Activated CD4-positive, alpha-beta memory T cell treated with anti-CD3 and anti-CD28 coated beads for 36 hours (primary cell): ENCODE results near the gene DCST1. TPM values are rescaled to one million over a fixed set of nuclear protein-coding genes. Genes with fewer than 3 reads are reported as not detected.

Source experiments
- CTCF ChIA-PET: fragments of 350-600 bp; sonication (Branson Sonifier 250); formaldehyde crosslinking; loops from one replicate; lab custom pipeline; 2021; ENCODE audit warnings: antibody characterized with exemption, inconsistent platforms; lab: Charles Lee
- POLR2A ChIA-PET: fragments of 350-600 bp; sonication (Branson Sonifier 250); formaldehyde crosslinking; loops from one replicate; lab custom pipeline; 2021; ENCODE audit warnings: antibody characterized with exemption; lab: Charles Lee
- DNase-seq: peaks from one replicate; pipeline ENCODE4 v3.0.0-alpha.2; 2020
- H3K27ac Mint-ChIP-seq: one replicate; pipeline ENCODE4 v1.8.0; 2021; ENCODE audit warnings: mixed read lengths
- H3K27me3 Mint-ChIP-seq: one replicate; pipeline ENCODE4 v1.8.0; 2021; ENCODE audit warnings: mixed read lengths
- H3K36me3 Mint-ChIP-seq: one replicate; pipeline ENCODE4 v1.8.0; 2021; ENCODE audit warnings: mixed read lengths
- H3K4me1 Mint-ChIP-seq: one replicate; pipeline ENCODE4 v1.8.0; 2021; ENCODE audit warnings: low read depth, mixed read lengths
- H3K4me3 Mint-ChIP-seq: one replicate; pipeline ENCODE4 v1.8.0; 2021; ENCODE audit warnings: mild to moderate bottlenecking, mixed read lengths
- H3K9me3 Mint-ChIP-seq: one replicate; pipeline ENCODE4 v1.8.0; 2021; ENCODE audit warnings: mixed read lengths
- intact Hi-C: fragments of 100-400 bp; cut with micrococcal nuclease; formaldehyde crosslinking; loops from one replicate; pipeline ENCODE4 v1.15.1; 2023
- total RNA-seq, 2 experiments: library from RNA; stranded (reverse); gene quantifications; one replicate each; pipeline ENCODE4 v1.2.3, GENCODE V29; 2021

The DCST1 gene
- total RNA-seq, 2 experiments from 2014 or later = 0.14 TPM; not detected in 1

GRCh38 chr1:155070158-155070621 lies 36.6 kb downstream of the DCST1 start:
- ChIA-PET POLR2A (no interaction called here), CTCF (interaction anchor here (0.6 to 3.6 kb wide), 9 partner anchors 9 to 102 kb away, joined by 3 to 26 read pairs (median 6); partner anchors contain the start of gene ADAM15)
- Mint-ChIP-seq H3K27me3 (no peaks in the 10 kb centered on the region), H3K36me3 (peaks cover 5% of the 10 kb centered on the region), H3K27ac (no peak overlapping the region), H3K9me3 (no peaks in the 10 kb centered on the region), H3K4me3 (no peak overlapping the region), H3K4me1 (peaks cover 16% of the 10 kb centered on the region)
- intact Hi-C loops = no loop called here
- DNase-seq = no peak

DNA sequence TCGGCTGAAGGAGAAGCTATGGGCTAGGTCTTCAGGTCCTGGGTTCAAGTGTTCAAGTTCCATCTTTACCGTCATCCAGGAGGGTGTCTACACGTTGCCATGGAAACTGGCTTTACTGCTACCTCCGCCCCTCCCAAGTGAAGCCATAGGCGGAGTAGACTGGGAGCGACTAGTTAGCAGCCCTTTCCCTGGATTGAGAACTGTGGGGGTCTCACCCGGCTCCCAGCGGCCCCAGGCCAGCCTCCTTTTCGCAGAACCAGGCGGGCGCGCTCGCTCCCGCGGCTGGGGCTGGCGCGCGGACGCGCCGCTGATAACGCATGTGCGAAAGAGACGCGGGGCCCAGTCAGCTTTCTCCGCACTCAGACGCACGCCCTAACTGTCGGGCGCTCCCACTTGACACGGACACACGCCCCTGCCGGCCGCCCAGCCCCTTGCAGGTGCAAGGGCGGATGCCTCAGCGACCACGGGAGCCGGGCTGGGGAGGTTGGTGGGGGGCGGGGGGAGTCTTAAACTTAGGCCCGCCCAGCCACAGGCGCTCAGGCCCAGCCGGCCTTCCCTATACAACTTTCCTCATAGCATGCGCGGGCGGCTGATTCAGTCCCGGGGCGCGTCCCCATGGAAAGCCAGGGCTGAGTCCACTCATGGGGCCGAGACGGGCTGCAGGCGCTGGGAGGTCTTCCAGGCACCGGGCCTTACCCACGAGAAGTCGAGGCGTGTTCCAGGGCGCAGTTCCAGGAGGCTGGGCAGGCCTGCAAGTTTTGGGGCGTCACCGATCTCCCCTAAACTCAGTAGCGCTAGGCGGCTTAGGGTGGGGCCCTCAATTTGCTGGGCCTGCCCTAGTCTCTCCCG lies 37.3 kb downstream of the DCST1 start:
- no peaks in the 10 kb centered on the region for H3K9me3 Mint-ChIP-seq
- DNase-seq = peak; percentile 85
- intact Hi-C loops = no loop called here
- no peak overlapping the region for H3K27ac Mint-ChIP-seq
- H3K4me3 Mint-ChIP-seq = peak overlapping the region; percentile 32
- no peaks in the 10 kb centered on the region for H3K27me3 Mint-ChIP-seq
- ChIA-PET POLR2A (no interaction called here), CTCF (interaction anchor here (0.6 to 3.6 kb wide), 9 partner anchors 9 to 101 kb away, joined by 3 to 26 read pairs (median 6); partner anchors contain the start of gene ADAM15)
- H3K4me1 Mint-ChIP-seq = peaks cover 16% of the 10 kb centered on the region
- H3K36me3 Mint-ChIP-seq = peaks cover 5% of the 10 kb centered on the region

DNA sequence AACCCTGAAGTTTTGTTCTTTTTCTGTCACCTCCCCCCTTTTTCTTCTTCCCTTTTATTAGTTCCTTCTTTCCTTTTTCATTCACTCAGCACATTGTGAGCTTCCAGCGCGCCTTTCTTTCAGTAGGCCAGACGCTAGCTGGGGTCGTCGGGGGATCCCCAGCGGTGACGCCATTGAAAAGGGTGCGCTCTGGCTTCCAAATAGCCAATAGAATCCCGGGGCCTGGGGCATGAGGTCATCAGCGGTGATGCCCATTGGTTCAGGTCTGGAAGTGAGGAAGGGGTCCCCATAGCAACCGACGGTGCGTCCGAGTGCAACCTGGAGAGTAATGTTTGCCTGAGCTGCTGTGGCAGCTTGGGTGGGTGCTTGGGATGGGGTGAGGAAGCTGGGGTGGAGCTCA lies 38.1 kb downstream of the DCST1 start:
- DNase-seq = no peak
- CTCF ChIA-PET = interaction anchor here (1.0 to 3.6 kb wide), 5 partner anchors 10 to 592 kb away, joined by 3 to 26 read pairs (median 7); partner anchors contain the start of gene KRTCAP2
- Mint-ChIP-seq H3K36me3 (peaks cover 5% of the 10 kb centered on the region), H3K27ac (no peak overlapping the region), H3K4me1 (peaks cover 16% of the 10 kb centered on the region), H3K9me3 (no peaks in the 10 kb centered on the region), H3K27me3 (no peaks in the 10 kb centered on the region), H3K4me3 (no peak overlapping the region)
- POLR2A ChIA-PET = interaction anchor here (0.6 kb wide), 1 partner anchor 13 kb away, joined by 3 read pairs; no protein-coding TSS in a partner anchor
- intact Hi-C loops = no loop called here

- Mint-ChIP-seq H3K4me3 (no peak overlapping the region), H3K27ac (no peak overlapping the region), H3K4me1 (peaks cover 16% of the 10 kb centered on the region), H3K9me3 (no peaks in the 10 kb centered on the region), H3K36me3 (peaks cover 5% of the 10 kb centered on the region), H3K27me3 (no peaks in the 10 kb centered on the region)
- ChIA-PET CTCF (interaction anchor here (1.0 to 3.6 kb wide), 7 partner anchors 11 to 593 kb away, joined by 3 to 19 read pairs (median 4); partner anchors contain the start of genes ADAM15, CKS1B and KRTCAP2), POLR2A (no interaction called here)
- intact Hi-C loops = no loop called here
- no peak for DNase-seq
These were observed 39.1 kb downstream of the DCST1 start for GRCh38 chr1:155072531-155073289.

GRCh38 chr1:155073377-155074242 lies 40.0 kb downstream of the DCST1 start:
- peaks cover 16% of the 10 kb centered on the region for H3K4me1 Mint-ChIP-seq
- ChIA-PET CTCF (interaction anchor here (1.0 to 4.8 kb wide), 3 partner anchors 11 to 22 kb away, joined by 4 to 37 read pairs (median 4); partner anchors contain the start of gene ADAM15), POLR2A (no interaction called here)
- no peak overlapping the region for H3K4me3 Mint-ChIP-seq
- no peaks in the 10 kb centered on the region for H3K9me3 Mint-ChIP-seq
- H3K36me3 Mint-ChIP-seq = peaks cover 2% of the 10 kb centered on the region
- H3K27ac Mint-ChIP-seq = no peak overlapping the region
- peak; percentile 41 for DNase-seq
- intact Hi-C loops = no loop called here
- no peaks in the 10 kb centered on the region for H3K27me3 Mint-ChIP-seq

DNA sequence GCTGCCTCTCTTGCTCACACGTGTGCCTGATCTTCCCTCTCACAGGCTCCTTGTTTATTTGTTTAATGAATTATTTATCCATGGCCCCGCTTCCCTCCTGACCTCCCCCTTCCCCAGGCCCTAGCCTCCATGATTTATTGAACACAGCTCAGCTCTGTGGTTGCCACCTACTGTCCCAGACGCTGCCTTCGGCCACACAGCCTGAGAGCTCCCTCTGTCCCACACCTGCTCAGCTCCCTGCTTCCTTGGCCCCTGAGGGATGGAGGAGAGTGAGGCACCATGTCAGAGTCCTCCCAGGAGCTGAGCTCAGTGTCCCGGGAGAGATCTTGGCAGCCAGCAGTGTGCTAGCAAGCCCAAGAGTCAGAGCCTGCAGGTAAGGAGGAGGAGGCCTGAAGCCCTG lies 41.9 kb downstream of the DCST1 start:
- peaks cover 9% of the 10 kb centered on the region for H3K27me3 Mint-ChIP-seq
- H3K4me1 Mint-ChIP-seq = peaks cover 23% of the 10 kb centered on the region
- ChIA-PET POLR2A (interaction anchor here (1.5 kb wide), 1 partner anchor 13 kb away, joined by 3 read pairs; no protein-coding TSS in a partner anchor), CTCF (interaction anchor here (0.7 to 4.8 kb wide), 7 partner anchors 10 to 31 kb away, joined by 3 to 37 read pairs (median 3); partner anchors contain the start of genes ADAM15 and EFNA4)
- no peaks in the 10 kb centered on the region for H3K36me3 Mint-ChIP-seq
- DNase-seq = no peak
- H3K27ac Mint-ChIP-seq = no peak overlapping the region
- no peaks in the 10 kb centered on the region for H3K9me3 Mint-ChIP-seq
- H3K4me3 Mint-ChIP-seq = no peak overlapping the region
- intact Hi-C loops = no loop called here

DNA sequence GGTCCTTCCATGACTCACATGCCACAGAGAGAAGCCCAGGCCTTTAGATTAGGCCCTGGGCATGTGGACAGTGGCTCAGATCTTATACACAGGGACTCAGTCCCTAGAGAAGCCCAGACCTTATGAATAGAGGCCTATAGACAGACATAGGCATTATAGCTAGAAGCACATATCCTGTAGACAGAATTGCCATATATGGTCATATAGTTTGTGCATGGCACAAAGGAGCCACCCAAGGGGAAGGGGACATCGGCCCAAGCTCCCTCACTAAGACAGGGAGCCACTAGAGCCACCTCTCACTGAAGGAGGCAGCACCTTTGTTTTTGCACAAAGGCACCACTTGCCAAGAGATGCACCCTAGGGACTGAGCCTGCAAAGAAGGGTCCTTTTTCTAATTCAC lies 42.7 kb downstream of the DCST1 start:
- H3K4me1 Mint-ChIP-seq = peaks cover 27% of the 10 kb centered on the region
- peaks cover 14% of the 10 kb centered on the region for H3K27me3 Mint-ChIP-seq
- H3K27ac Mint-ChIP-seq = no peak overlapping the region
- H3K9me3 Mint-ChIP-seq = no peaks in the 10 kb centered on the region
- no peak for DNase-seq
- no peak overlapping the region for H3K4me3 Mint-ChIP-seq
- intact Hi-C loops = no loop called here
- ChIA-PET CTCF (interaction anchor here (1.0 to 4.8 kb wide), 5 partner anchors 9 to 24 kb away, joined by 3 to 37 read pairs (median 3); no protein-coding TSS in a partner anchor), POLR2A (interaction anchor here (1.5 kb wide), 1 partner anchor 14 kb away, joined by 3 read pairs; no protein-coding TSS in a partner anchor)
- H3K36me3 Mint-ChIP-seq = no peaks in the 10 kb centered on the region

- H3K27me3 Mint-ChIP-seq = peaks cover 21% of the 10 kb centered on the region
- H3K4me1 Mint-ChIP-seq = peaks cover 30% of the 10 kb centered on the region
- POLR2A ChIA-PET = no interaction called here
- H3K27ac Mint-ChIP-seq = no peak overlapping the region
- H3K9me3 Mint-ChIP-seq = no peaks in the 10 kb centered on the region
- DNase-seq = no peak
- intact Hi-C loops = no loop called here
- H3K4me3 Mint-ChIP-seq = no peak overlapping the region
- no peaks in the 10 kb centered on the region for H3K36me3 Mint-ChIP-seq
- CTCF ChIA-PET = interaction anchor here (1.0 to 4.8 kb wide), 3 partner anchors 8 to 14 kb away, joined by 3 to 37 read pairs (median 4); no protein-coding TSS in a partner anchor
These were observed 43.7 kb downstream of the DCST1 start for GRCh38 chr1:155077346-155077745.

DNA sequence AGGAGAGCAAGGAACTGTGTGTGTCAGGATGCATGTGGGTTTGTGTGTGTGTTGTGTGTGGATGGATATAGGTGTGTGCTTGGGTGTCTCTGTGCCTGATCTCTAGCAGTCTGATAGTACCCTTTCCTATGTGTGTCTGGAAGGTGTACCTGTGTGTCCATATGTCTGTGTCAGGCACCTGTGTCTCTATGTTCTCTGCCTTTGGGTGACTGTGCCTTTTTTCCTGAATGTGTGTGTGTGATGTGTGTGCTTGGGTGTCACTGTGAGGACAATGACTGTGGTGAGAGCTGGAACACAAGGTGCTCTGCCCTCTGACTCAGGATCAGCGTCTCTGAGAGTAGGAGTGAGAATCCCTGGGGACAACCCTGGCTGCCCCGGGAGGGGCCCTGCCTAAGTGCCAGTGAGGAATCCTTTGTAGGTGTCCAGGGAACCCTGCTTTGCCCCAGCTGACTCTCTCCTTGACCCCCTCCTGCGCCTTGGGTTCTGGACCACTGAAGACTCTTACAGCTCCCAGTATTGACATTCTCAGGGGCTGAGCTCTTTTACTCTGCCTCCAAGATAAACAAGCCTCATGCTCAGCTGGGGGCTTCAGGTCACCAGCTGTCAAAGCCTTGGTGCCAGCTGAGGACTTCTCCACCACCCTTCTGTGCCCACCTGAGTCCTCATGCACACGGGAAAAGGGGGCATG lies 44.3 kb downstream of the DCST1 start:
- no peaks in the 10 kb centered on the region for H3K9me3 Mint-ChIP-seq
- H3K27ac Mint-ChIP-seq = no peak overlapping the region
- H3K4me3 Mint-ChIP-seq = no peak overlapping the region
- ChIA-PET CTCF (interaction anchor here (1.2 to 4.8 kb wide), 3 partner anchors 7 to 34 kb away, joined by 4 to 37 read pairs (median 4); no protein-coding TSS in a partner anchor), POLR2A (no interaction called here)
- DNase-seq = no peak
- peaks cover 35% of the 10 kb centered on the region for H3K4me1 Mint-ChIP-seq
- peaks cover 25% of the 10 kb centered on the region for H3K27me3 Mint-ChIP-seq
- intact Hi-C loops = no loop called here
- no peaks in the 10 kb centered on the region for H3K36me3 Mint-ChIP-seq

GRCh38 chr1:155078469-155079209 lies 45.0 kb downstream of the DCST1 start, which contains the start of gene EFNA3:
Gene EFNA3 (plus strand): TSS chr1:155078837. CDS start chr1:155078942, 105 bp downstream.
- ChIA-PET CTCF (interaction anchor here (0.5 to 4.8 kb wide), 4 partner anchors 6 to 83 kb away, joined by 3 to 37 read pairs (median 7); partner anchors contain the start of gene ADAM15), POLR2A (no interaction called here)
- intact Hi-C loops = no loop called here
- peak; percentile 77 for DNase-seq
- no peaks in the 10 kb centered on the region for H3K9me3 Mint-ChIP-seq
- no peaks in the 10 kb centered on the region for H3K36me3 Mint-ChIP-seq
- H3K4me3 Mint-ChIP-seq = peak within 1 kb of the TSS; percentile 56
- no peak within 1 kb of the TSS for H3K27ac Mint-ChIP-seq
- peaks cover 33% of the 10 kb centered on the region for H3K4me1 Mint-ChIP-seq
- H3K27me3 Mint-ChIP-seq = peaks cover 32% of the 10 kb centered on the region
